ENCODE measurements around the gene SELENON. TPM values are rescaled to one million over a fixed set of nuclear protein-coding genes. Genes with fewer than 3 reads are reported as not detected.

Gene SELENON
- total RNA-seq, 1 donor from 2014 or later = 24.9 TPM

GRCh38 chr1:25755475-25756125 lies 44.4 kb upstream of the SELENON start:
- TF ChIP-seq EZH2 (IDR thresholded peaks at IDR 0.05) = no peak
- no peak for TF ChIP-seq EZH2phosphoT487 (IDR thresholded peaks at IDR 0.05)
- TF ChIP-seq, protein P1, sequence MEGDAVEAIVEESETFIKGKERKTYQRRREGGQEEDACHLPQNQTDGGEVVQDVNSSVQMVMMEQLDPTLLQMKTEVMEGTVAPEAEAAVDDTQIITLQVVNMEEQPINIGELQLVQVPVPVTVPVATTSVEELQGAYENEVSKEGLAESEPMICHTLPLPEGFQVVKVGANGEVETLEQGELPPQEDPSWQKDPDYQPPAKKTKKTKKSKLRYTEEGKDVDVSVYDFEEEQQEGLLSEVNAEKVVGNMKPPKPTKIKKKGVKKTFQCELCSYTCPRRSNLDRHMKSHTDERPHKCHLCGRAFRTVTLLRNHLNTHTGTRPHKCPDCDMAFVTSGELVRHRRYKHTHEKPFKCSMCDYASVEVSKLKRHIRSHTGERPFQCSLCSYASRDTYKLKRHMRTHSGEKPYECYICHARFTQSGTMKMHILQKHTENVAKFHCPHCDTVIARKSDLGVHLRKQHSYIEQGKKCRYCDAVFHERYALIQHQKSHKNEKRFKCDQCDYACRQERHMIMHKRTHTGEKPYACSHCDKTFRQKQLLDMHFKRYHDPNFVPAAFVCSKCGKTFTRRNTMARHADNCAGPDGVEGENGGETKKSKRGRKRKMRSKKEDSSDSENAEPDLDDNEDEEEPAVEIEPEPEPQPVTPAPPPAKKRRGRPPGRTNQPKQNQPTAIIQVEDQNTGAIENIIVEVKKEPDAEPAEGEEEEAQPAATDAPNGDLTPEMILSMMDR (IDR thresholded peaks at IDR 0.05) = no peak
- H4K20me1 ChIP-seq (ENCODE audit: low read depth) = no peaks in the 10 kb centered on the region
- Mint-ChIP-seq H3K27me3 (ENCODE audit: insufficient read depth, low read depth) (peaks cover 9% of the 10 kb centered on the region), H3K4me3 (no peak overlapping the region), H3K4me1 (peaks cover 50% of the 10 kb centered on the region), H3K36me3 (no peaks in the 10 kb centered on the region), H3K9me3 (no peaks in the 10 kb centered on the region), H3K27ac (no peak overlapping the region)
- no peak overlapping the region for H2AFZ ChIP-seq (replicated peaks)
- H3K4me2 ChIP-seq = no peak overlapping the region
- no peaks in the 10 kb centered on the region for H3F3A ChIP-seq (ENCODE audit: low read depth)
- DNase-seq (ENCODE audit: low spot score) = no peak
- H3K79me2 ChIP-seq (ENCODE audit: low read depth) = no peaks in the 10 kb centered on the region
- no peak overlapping the region for H3K27ac ChIP-seq
- no peak overlapping the region for H3K4me3 ChIP-seq
- no peak overlapping the region for H3K9ac ChIP-seq
- H3K36me3 ChIP-seq = no peaks in the 10 kb centered on the region
- H3K4me1 ChIP-seq = peaks cover 19% of the 10 kb centered on the region
- no peaks in the 10 kb centered on the region for H3K27me3 ChIP-seq
- no peaks in the 10 kb centered on the region for H3K9me3 ChIP-seq (ENCODE audit: low read depth)

- Mint-ChIP-seq H3K27me3 (ENCODE audit: insufficient read depth, low read depth) (peaks cover 8% of the 10 kb centered on the region), H3K36me3 (no peaks in the 10 kb centered on the region), H3K27ac (no peak overlapping the region), H3K9me3 (no peaks in the 10 kb centered on the region), H3K4me3 (no peak overlapping the region), H3K4me1 (peaks cover 50% of the 10 kb centered on the region)
- H2AFZ ChIP-seq (replicated peaks) = no peak overlapping the region
- no peak overlapping the region for H3K4me2 ChIP-seq
- no peak overlapping the region for H3K9ac ChIP-seq
- no peaks in the 10 kb centered on the region for H4K20me1 ChIP-seq (ENCODE audit: low read depth)
- DNase-seq (ENCODE audit: low spot score) = no peak
- H3K36me3 ChIP-seq = no peaks in the 10 kb centered on the region
- H3K4me1 ChIP-seq = peaks cover 19% of the 10 kb centered on the region
- TF ChIP-seq EZH2phosphoT487 (IDR thresholded peaks at IDR 0.05) (no peak), EZH2 (IDR thresholded peaks at IDR 0.05) (no peak)
- TF ChIP-seq, protein P1 (IDR thresholded peaks at IDR 0.05) = no peak
- no peaks in the 10 kb centered on the region for H3K79me2 ChIP-seq (ENCODE audit: low read depth)
- H3K27me3 ChIP-seq = no peaks in the 10 kb centered on the region
- H3F3A ChIP-seq (ENCODE audit: low read depth) = no peaks in the 10 kb centered on the region
- H3K4me3 ChIP-seq = no peak overlapping the region
- H3K27ac ChIP-seq = no peak overlapping the region
- H3K9me3 ChIP-seq (ENCODE audit: low read depth) = no peaks in the 10 kb centered on the region
Measured at GRCh38 chr1:25756215-25756614, 43.8 kb upstream of the SELENON start.

GRCh38 chr1:25757151-25757845 lies 42.7 kb upstream of the SELENON start:
- DNase-seq (ENCODE audit: low spot score) = no peak
- no peaks in the 10 kb centered on the region for H3K9me3 Mint-ChIP-seq
- H4K20me1 ChIP-seq (ENCODE audit: low read depth) = no peaks in the 10 kb centered on the region
- H3K4me3 Mint-ChIP-seq = no peak overlapping the region
- no peaks in the 10 kb centered on the region for H3K9me3 ChIP-seq (ENCODE audit: low read depth)
- no peak overlapping the region for H2AFZ ChIP-seq (replicated peaks)
- H3K27ac ChIP-seq = no peak overlapping the region
- H3K36me3 Mint-ChIP-seq = no peaks in the 10 kb centered on the region
- peaks cover 19% of the 10 kb centered on the region for H3K4me1 ChIP-seq
- no peak overlapping the region for H3K27ac Mint-ChIP-seq
- H3K36me3 ChIP-seq = no peaks in the 10 kb centered on the region
- H3K27me3 Mint-ChIP-seq (ENCODE audit: insufficient read depth, low read depth) = peaks cover 11% of the 10 kb centered on the region
- no peaks in the 10 kb centered on the region for H3K27me3 ChIP-seq
- TF ChIP-seq EZH2phosphoT487 (IDR thresholded peaks at IDR 0.05) (no peak), EZH2 (IDR thresholded peaks at IDR 0.05) (no peak)
- TF ChIP-seq, protein P1 (IDR thresholded peaks at IDR 0.05) = no peak
- peaks cover 46% of the 10 kb centered on the region for H3K4me1 Mint-ChIP-seq
- no peaks in the 10 kb centered on the region for H3K79me2 ChIP-seq (ENCODE audit: low read depth)
- H3K4me2 ChIP-seq = peak overlapping the region; percentile 54
- no peaks in the 10 kb centered on the region for H3F3A ChIP-seq (ENCODE audit: low read depth)
- H3K9ac ChIP-seq = no peak overlapping the region
- H3K4me3 ChIP-seq = no peak overlapping the region
